Stimulated activated naive CD8-positive, alpha-beta T cell treated with anti-CD3 and anti-CD28 coated beads, Interleukin-15, Interleukin-2, amounts not matched to agents 100 ng/mL and 50 ng/mL, for 24 hours (primary cell): ENCODE data around the gene FARP1.

Experiments
- H3K27ac Mint-ChIP-seq: one replicate; pipeline ENCODE4 v1.8.0; 2021; ENCODE audit warnings: mild to moderate bottlenecking, mixed read lengths
- H3K27me3 Mint-ChIP-seq: one replicate; pipeline ENCODE4 v1.8.0; 2021; ENCODE audit warnings: mixed read lengths
- H3K36me3 Mint-ChIP-seq: one replicate; pipeline ENCODE4 v1.8.0; 2021; ENCODE audit warnings: low read depth, mixed read lengths
- H3K4me1 Mint-ChIP-seq: one replicate; pipeline ENCODE4 v1.8.0; 2021; ENCODE audit warnings: low read depth, mixed read lengths
- H3K4me3 Mint-ChIP-seq: one replicate; pipeline ENCODE4 v1.8.0; 2021; ENCODE audit warnings: mild to moderate bottlenecking, mixed read lengths
- H3K9me3 Mint-ChIP-seq: one replicate; pipeline ENCODE4 v1.8.0; 2021; ENCODE audit warnings: mixed read lengths

Gene FARP1

DNA sequence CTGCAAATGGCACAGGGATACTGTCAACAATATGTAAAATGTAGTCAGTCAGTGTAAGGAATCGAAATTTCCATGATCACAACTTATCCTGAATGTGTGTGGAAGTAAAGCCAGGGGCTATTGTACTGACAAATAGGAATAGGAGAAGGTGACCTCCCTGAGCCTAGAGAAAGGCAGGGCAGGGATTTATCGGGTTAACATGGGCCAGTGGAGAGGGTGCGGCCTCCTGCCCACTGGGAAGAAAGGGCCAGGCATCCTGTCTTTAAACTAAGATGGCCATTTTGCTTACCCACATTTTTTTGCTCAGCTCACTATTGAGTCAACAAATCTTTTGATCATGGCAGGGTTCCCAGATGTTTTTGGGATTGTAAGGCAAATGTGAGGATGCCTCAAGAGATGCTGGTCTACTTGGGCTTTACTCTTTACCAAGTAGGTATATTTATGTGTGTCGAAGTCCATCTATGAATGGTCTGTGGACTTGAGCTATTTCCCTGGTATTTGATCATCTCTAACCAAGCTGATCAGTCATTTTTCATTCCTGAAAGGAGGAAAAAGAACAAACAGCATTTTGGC is 150.8 kb downstream of the FARP1 start:
- Mint-ChIP-seq H3K27ac (no peak overlapping the region), H3K4me3 (no peak overlapping the region), H3K36me3 (no peaks in the 10 kb centered on the region), H3K27me3 (peaks cover 7% of the 10 kb centered on the region), H3K4me1 (no peaks in the 10 kb centered on the region), H3K9me3 (no peaks in the 10 kb centered on the region)

- Mint-ChIP-seq H3K9me3 (no peaks in the 10 kb centered on the region), H3K4me1 (no peaks in the 10 kb centered on the region), H3K27me3 (peaks cover 7% of the 10 kb centered on the region), H3K27ac (no peak overlapping the region), H3K36me3 (no peaks in the 10 kb centered on the region), H3K4me3 (no peak overlapping the region)
Observed at GRCh38 chr13:98295371-98295770, 152.5 kb downstream of the FARP1 start.

DNA sequence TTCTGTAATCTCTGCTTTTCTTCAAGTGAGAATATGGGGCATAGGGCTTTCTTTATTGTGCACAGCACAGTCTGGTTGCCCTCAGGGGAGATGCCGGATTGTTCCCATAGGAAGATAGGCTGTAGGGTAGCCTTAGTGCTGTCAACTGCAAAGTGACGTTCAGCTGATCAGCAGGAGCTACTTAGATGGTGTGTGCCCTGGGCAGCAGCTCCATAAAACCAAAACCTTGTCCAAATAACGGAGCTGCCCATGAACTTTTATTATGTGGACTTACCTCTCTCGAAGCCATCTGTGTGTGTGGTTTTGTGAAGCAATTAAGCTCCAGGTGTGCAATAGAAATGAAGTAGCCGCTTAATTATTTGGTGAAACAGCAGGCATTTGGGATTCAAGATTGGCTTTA is 154.2 kb downstream of the FARP1 start:
- Mint-ChIP-seq H3K27ac (no peak overlapping the region), H3K27me3 (peaks cover 7% of the 10 kb centered on the region), H3K9me3 (no peaks in the 10 kb centered on the region), H3K36me3 (no peaks in the 10 kb centered on the region), H3K4me1 (no peaks in the 10 kb centered on the region), H3K4me3 (no peak overlapping the region)

GRCh38 chr13:98297745-98298144 is 154.9 kb downstream of the FARP1 start:
- Mint-ChIP-seq H3K4me1 (no peaks in the 10 kb centered on the region), H3K4me3 (no peak overlapping the region), H3K27me3 (peaks cover 7% of the 10 kb centered on the region), H3K9me3 (no peaks in the 10 kb centered on the region), H3K36me3 (no peaks in the 10 kb centered on the region), H3K27ac (no peak overlapping the region)

- H3K4me1 Mint-ChIP-seq = no peaks in the 10 kb centered on the region
- no peaks in the 10 kb centered on the region for H3K9me3 Mint-ChIP-seq
- H3K27me3 Mint-ChIP-seq = peaks cover 7% of the 10 kb centered on the region
- no peak overlapping the region for H3K27ac Mint-ChIP-seq
- no peaks in the 10 kb centered on the region for H3K36me3 Mint-ChIP-seq
- H3K4me3 Mint-ChIP-seq = no peak overlapping the region
Observed at GRCh38 chr13:98298599-98298998, 155.7 kb downstream of the FARP1 start.

DNA sequence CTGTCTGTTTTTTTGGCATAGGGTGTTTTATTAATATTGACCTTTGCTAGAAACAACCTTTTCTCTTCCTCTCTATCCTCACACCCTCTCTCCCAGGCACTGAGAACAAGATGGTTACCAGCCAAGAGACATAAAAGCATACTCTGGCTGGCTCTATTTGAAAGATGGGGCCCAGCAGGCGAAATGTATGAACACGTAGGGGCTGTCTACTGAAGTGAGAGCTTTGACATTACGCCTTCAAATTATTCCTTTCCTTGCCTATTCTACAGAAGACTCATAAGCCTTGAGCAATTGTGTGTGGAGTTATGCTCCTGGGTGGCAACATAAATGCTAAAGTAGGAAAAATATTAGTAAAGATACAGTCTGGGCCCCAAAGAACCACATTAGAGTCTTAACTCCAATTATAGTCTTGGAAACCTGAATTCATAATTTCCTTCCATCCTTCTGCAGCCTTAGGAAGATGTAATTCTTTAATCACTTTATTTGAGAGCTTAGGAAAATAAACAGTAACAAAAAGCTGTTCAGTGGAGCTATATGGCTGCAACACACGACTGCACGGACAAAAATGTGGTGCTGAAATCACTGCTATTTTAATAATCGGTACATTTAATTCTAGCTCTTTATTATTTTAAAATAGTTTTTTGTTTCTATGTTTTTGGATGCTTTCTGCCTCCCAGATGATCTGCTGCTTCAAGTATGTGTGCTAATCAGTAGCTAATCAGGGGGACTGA is 156.5 kb downstream of the FARP1 start:
- no peaks in the 10 kb centered on the region for H3K9me3 Mint-ChIP-seq
- H3K4me1 Mint-ChIP-seq = no peaks in the 10 kb centered on the region
- H3K27me3 Mint-ChIP-seq = peaks cover 7% of the 10 kb centered on the region
- H3K27ac Mint-ChIP-seq = no peak overlapping the region
- H3K36me3 Mint-ChIP-seq = no peaks in the 10 kb centered on the region
- no peak overlapping the region for H3K4me3 Mint-ChIP-seq

DNA sequence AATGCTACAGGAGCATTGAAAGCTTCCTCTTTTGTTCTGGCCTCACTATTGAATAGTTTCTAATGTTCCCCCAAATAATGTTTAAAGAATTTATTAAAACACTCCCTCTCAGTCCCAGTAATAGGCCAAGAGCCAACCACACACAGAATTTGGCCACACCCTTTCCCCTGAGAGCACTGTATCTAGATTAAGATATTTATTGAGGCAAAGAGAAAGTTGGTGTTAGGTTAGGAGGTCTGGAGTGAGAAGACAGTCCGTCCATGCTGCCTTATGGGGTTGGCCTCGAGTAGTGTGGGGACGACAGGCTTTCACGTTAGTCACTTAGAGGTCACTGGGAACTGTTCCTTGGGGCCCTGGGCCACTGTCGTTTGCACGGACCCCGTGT is 157.1 kb downstream of the FARP1 start:
- no peak overlapping the region for H3K4me3 Mint-ChIP-seq
- peaks cover 7% of the 10 kb centered on the region for H3K27me3 Mint-ChIP-seq

DNA sequence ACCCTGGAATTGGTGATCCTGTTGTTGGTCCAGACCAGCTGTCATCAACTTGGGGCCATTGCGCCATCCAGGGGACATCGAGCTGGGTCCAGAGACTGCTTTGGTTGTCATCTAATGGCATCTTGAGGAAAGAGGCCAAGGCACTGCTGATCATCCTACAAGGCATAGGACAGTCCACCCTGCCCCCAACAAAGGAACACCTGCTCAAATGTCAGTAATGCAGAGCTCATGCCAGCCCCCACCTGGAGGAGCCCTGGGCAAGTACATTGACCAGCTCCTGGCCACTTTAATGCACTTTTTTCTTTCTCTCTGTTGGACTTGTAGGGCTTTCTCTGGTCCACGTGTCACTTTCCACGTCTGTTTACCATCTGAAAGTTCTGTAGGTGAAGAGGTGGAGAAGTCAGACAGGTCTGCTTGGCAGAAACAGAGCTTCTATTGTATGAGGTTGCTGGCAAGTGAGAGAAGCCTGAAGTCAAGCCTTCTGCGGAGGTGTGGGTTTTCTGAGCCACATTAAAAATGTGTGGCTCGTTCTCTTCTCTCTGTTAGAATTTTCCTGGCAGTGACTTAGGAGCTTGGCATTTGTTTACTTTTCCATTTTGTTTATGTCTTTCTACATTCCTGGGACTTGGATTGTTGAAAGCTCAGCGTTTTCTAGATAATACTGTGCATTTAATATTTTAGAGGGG is 158.2 kb downstream of the FARP1 start:
- H3K9me3 Mint-ChIP-seq = no peaks in the 10 kb centered on the region
- no peak overlapping the region for H3K4me3 Mint-ChIP-seq
- no peaks in the 10 kb centered on the region for H3K4me1 Mint-ChIP-seq
- no peak overlapping the region for H3K27ac Mint-ChIP-seq
- H3K36me3 Mint-ChIP-seq = no peaks in the 10 kb centered on the region
- H3K27me3 Mint-ChIP-seq = peaks cover 6% of the 10 kb centered on the region

More for the DNA sequence above, 157.1 kb downstream of the FARP1 start:
- H3K36me3 Mint-ChIP-seq = no peaks in the 10 kb centered on the region
- H3K27ac Mint-ChIP-seq = no peak overlapping the region
- H3K9me3 Mint-ChIP-seq = no peaks in the 10 kb centered on the region
- H3K4me1 Mint-ChIP-seq = no peaks in the 10 kb centered on the region

DNA sequence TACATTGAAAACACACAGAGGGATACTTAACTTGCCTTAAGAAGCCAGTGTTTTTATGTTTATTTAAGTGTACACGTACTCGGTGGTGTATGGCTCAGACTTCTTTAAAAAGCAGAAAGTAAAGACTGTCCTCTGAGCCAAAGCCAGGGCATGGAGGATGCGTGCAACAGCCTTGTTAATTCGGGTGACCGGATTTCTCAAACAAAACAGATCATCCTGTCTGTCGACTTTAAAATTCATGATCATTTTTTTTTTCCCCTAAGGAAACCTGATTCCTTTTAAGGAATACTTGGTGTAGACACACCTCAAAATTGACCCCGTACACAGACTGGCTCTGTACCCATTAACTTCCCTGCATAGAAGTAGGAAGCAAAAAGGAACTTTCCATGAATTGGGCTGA is 158.8 kb downstream of the FARP1 start:
- peaks cover 3% of the 10 kb centered on the region for H3K27me3 Mint-ChIP-seq

DNA sequence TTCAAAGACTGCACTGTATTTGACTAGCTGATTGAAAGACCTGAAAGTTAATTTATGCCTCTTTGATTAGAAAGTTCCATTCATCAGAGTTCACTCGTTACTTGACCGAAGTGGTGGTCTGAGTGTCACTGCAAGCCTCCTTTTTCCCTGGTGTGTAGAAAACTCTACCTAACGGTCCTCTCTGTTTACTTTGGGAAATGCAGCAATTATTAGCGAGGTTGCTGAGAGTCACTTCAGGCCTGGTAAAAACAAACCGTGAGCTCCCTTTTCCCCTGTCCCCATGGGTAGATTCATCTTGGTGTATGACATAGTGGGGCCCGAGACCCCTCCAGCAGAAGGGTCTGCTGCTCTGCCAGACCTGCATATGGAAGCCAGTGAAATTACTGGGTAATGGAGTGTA is 161.0 kb downstream of the FARP1 start:
- H3K9me3 Mint-ChIP-seq = no peaks in the 10 kb centered on the region
- no peaks in the 10 kb centered on the region for H3K36me3 Mint-ChIP-seq
- H3K27ac Mint-ChIP-seq = no peak overlapping the region
- H3K4me1 Mint-ChIP-seq = no peaks in the 10 kb centered on the region
- peaks cover 3% of the 10 kb centered on the region for H3K27me3 Mint-ChIP-seq
- H3K4me3 Mint-ChIP-seq = no peak overlapping the region

More for the DNA sequence above, 158.8 kb downstream of the FARP1 start:
- H3K36me3 Mint-ChIP-seq = no peaks in the 10 kb centered on the region
- no peaks in the 10 kb centered on the region for H3K4me1 Mint-ChIP-seq
- no peaks in the 10 kb centered on the region for H3K9me3 Mint-ChIP-seq
- no peak overlapping the region for H3K27ac Mint-ChIP-seq
- H3K4me3 Mint-ChIP-seq = no peak overlapping the region

DNA sequence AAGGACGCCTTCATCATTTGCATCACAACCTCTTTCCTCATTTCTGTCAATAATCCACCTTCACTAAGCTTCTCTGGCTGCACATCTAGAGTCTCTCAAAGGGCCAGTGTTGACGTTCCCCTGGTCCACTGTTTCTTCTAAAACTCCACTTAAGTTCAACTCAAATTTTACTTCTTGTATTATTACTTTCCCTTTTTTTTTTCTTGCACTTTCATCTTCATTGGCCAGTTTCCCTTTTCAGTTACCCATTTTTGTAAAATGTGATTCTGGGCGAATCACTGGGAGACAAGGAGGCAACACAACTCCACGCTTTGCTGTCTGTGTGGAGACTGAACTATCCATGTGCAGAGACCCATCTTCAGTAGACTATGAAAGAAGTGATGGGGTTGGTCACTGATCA is 162.8 kb downstream of the FARP1 start:
- H3K4me3 Mint-ChIP-seq = no peak overlapping the region
- H3K9me3 Mint-ChIP-seq = no peaks in the 10 kb centered on the region
- no peak overlapping the region for H3K27ac Mint-ChIP-seq
- H3K36me3 Mint-ChIP-seq = no peaks in the 10 kb centered on the region
- no peaks in the 10 kb centered on the region for H3K4me1 Mint-ChIP-seq
- H3K27me3 Mint-ChIP-seq = peaks cover 3% of the 10 kb centered on the region

DNA sequence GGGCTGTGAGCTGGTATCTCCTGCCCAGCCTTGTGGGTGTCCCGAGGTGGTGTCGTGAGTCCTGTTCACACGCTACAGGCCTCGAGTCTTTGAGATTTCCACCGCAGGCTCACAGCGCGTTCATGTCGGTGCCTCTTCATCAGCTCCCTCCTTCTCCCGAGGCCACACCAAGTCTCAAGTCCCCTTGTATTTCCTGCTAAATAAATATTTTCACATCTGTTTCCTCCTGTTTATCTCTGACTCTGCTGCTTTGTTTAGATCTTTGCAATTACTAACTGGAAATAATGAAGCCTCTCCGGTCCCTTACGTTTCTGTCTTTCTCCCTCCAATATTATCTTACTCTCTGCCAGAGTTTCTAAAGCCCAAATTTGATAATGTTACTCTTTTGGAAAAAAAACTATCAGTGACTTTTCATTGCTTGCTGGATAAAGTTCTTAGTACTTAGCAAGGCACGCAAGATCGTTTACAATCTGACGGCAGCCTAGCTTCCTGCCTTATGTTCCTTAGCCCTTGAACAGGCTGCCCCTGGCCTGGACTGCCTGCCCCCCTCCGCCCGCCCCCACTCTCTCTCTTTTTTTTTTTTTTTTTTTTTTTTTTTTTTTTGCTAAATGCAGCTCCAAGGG is 164.7 kb downstream of the FARP1 start:
- H3K9me3 Mint-ChIP-seq = no peaks in the 10 kb centered on the region
- H3K4me1 Mint-ChIP-seq = no peaks in the 10 kb centered on the region
- peaks cover 3% of the 10 kb centered on the region for H3K27me3 Mint-ChIP-seq
- H3K4me3 Mint-ChIP-seq = no peak overlapping the region
- no peak overlapping the region for H3K27ac Mint-ChIP-seq
- H3K36me3 Mint-ChIP-seq = no peaks in the 10 kb centered on the region

DNA sequence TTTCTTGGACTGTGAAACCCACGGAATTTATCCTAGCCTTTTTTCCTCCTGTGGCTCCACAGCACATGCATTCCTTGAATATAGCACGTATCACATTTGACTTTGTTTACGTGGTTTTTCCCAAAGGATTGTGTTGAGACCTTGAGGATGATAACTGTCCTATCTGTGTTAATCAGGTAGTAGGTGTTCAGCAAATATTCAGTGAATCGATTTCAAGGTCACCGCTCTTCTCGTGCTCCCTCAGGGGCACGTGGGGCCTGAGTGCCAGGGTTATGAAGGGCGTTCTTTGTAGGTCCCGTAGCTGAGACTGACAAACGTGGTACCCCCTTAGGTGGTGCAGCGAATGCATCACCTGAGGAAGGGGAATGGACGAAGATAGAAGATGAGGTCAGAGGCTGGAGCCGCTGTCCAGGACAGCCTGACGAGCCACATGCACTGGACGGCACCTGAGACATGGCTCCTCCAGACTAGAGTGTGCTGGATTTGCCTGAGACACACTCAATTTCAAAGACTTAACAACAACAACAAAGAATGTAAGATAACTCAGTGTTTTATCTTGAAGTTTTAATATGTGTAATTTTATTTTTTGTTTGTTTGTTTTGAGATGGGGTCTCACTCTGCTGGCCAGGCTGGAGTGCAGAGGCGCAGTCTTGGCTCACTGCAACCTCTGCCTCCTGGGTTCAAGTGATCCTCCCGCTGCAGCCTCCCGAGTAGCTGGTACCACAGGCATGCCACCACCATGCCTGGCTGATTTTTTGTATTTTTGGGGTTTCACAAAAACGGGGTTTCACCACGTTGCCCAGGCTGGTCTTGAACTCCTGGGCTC is 165.4 kb downstream of the FARP1 start:
- Mint-ChIP-seq H3K9me3 (no peaks in the 10 kb centered on the region), H3K27me3 (peaks cover 3% of the 10 kb centered on the region), H3K27ac (no peak overlapping the region), H3K4me3 (no peak overlapping the region), H3K4me1 (no peaks in the 10 kb centered on the region), H3K36me3 (no peaks in the 10 kb centered on the region)

DNA sequence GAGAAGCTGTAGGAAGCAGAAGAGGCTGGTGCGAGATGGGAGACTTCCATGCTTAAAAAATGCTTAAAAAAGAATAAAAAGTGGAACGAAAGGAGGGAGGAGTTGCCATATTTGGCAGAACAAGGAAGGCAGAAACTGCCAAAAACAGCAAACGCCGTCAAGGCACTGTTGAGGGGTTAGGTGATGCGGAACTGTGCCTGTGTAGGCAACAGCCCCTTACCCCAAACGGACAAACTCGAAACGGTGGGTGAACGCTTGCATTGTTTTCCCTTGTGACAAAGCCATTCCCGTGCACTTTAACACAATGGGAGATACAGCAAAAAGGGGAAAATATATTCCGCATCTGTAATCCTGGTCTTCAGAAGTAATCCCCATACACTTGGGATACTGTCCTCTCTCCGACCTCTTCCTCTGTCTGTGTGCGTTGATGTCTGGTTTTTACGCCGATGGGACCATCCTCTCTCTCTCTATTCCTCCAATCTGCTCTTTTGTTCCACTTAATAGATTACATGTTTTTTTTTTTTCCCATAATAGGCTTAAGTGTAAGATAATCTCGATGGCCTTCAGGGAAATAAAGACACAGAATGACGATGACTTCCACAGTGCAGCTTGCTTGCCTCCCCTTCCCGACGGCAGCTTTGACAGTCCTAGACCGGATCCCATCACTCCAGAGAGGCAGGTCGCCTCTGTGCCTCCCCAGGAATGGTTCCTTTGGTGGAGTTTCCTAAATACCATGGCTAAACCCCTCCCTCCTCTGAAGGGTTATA is 166.9 kb downstream of the FARP1 start:
- no peaks in the 10 kb centered on the region for H3K9me3 Mint-ChIP-seq
- H3K4me1 Mint-ChIP-seq = no peaks in the 10 kb centered on the region

More for the DNA sequence above, 166.9 kb downstream of the FARP1 start:
- Mint-ChIP-seq H3K36me3 (no peaks in the 10 kb centered on the region), H3K27me3 (peaks cover 3% of the 10 kb centered on the region), H3K4me3 (no peak overlapping the region), H3K27ac (no peak overlapping the region)
